Colonic mucosa (tissue), 4 donors: ENCODE data around the gene TRPM2. TPM values are rescaled to one million over a fixed set of nuclear protein-coding genes. Genes with fewer than 3 reads are reported as not detected.
"Not testable (repeated sequence)": the region's sequence is repeated elsewhere in the genome, so short reads cannot be mapped to it uniquely, and the experiment has no call there.

Experiments used
- DNase-seq: peaks from one replicate; pipeline ENCODE4 v3.0.0-alpha.2; 2020
- H3K27ac ChIP-seq: fragments of 200-600 bp; one replicate; pipeline ENCODE4 v1.8.0; 2021
- H3K27me3 ChIP-seq: fragments of 200-600 bp; one replicate; pipeline ENCODE4 v1.8.0; 2021
- H3K36me3 ChIP-seq: fragments of 200-600 bp; one replicate; pipeline ENCODE4 v1.8.0; 2021
- H3K4me1 ChIP-seq: fragments of 200-600 bp; one replicate; pipeline ENCODE4 v1.8.0; 2021; ENCODE audit warnings: mild to moderate bottlenecking
- H3K4me3 ChIP-seq: fragments of 200-600 bp; one replicate; pipeline ENCODE4 v1.8.0; 2021
- H3K9ac ChIP-seq, 2 donors: one replicate each; pipeline ENCODE4 v1.7.0; 2013; ENCODE audit warnings: control low read depth in 2 of 2, low read depth in 2 of 2, low read length in 2 of 2
- H3K9me3 ChIP-seq: fragments of 200-600 bp; one replicate; pipeline ENCODE4 v1.8.0; 2021
- intact Hi-C: fragments of 100-400 bp; cut with DNase I; formaldehyde crosslinking; loops from one replicate; pipeline ENCODE4 v1.14.1; 2022
- total RNA-seq, 2 donors: library from RNA; stranded (reverse); fragmentation: NEBNext Ultra II Directional in 1 of 2; extraction: Animal tissue kit (Norgen Biotek cat#: 25700) in 1 of 2; gene quantifications; one replicate each; pipeline ENCODE4 v1.2.1, GENCODE V29; 2021
- TF ChIP-seq, protein P1 (sequence below): fragments of 200-600 bp; IDR thresholded peaks from one replicate; pipeline ENCODE4 v1.8.0; 2022; ENCODE audit warnings: antibody characterized with exemption, mild to moderate bottlenecking
- donor health status: healthy.
- donor health status: DM: no; HTN: no; CAD: no.
- donor health status: DM: no; HTN: no; CAD: no.

Gene TRPM2
- total RNA-seq, 2 donors from 2014 or later = 2.6 to 4.2 TPM

DNA sequence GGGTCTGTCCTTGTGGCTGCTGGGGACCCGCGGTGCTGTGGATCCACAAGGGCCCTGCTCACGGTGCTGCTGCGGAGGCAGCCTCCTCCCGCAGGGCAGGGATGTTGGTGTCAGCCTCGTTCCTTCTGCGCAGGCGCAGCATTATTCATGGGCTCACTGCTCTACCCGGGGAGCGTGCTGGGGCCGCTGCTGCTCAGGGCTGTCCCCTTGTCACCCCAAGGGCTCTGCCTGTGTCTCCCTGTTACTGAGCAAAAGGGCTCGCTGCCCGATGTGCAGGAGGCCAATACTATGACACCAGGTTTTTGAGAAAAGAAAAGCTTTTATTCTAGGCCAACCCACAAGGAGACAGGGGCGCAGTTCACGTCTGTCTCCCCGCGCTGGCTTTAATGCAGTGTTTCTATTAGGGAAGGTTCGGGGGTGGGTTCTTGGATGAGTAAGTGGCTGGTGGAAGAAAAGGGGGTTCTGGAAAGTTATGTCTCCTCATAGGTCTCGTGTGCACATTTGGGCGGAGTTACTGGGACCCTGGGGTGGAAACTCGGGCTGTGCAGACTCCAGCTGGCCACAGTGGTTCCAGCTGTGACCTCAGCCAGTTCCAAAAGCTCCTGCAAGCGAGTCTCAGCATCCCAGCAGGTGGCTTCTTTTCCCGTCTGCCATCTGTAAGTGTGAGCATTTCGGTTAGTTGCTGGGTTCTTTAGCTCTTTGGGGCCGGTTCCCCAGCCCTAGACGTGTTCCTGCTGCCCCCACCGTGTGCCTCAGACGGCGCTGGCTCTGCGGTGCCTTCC is 61.1 kb downstream of the TRPM2 start:
- no peak overlapping the region for H3K9ac ChIP-seq
- no peak overlapping the region for H3K27ac ChIP-seq
- TF ChIP-seq, protein P1, sequence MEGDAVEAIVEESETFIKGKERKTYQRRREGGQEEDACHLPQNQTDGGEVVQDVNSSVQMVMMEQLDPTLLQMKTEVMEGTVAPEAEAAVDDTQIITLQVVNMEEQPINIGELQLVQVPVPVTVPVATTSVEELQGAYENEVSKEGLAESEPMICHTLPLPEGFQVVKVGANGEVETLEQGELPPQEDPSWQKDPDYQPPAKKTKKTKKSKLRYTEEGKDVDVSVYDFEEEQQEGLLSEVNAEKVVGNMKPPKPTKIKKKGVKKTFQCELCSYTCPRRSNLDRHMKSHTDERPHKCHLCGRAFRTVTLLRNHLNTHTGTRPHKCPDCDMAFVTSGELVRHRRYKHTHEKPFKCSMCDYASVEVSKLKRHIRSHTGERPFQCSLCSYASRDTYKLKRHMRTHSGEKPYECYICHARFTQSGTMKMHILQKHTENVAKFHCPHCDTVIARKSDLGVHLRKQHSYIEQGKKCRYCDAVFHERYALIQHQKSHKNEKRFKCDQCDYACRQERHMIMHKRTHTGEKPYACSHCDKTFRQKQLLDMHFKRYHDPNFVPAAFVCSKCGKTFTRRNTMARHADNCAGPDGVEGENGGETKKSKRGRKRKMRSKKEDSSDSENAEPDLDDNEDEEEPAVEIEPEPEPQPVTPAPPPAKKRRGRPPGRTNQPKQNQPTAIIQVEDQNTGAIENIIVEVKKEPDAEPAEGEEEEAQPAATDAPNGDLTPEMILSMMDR = no peak
- no peaks in the 10 kb centered on the region for H3K36me3 ChIP-seq
- no peaks in the 10 kb centered on the region for H3K4me1 ChIP-seq
- H3K9me3 ChIP-seq = no peaks in the 10 kb centered on the region
- no peak for DNase-seq
- no peaks in the 10 kb centered on the region for H3K27me3 ChIP-seq
- no peak overlapping the region for H3K4me3 ChIP-seq
- intact Hi-C loops = no loop called here

DNA sequence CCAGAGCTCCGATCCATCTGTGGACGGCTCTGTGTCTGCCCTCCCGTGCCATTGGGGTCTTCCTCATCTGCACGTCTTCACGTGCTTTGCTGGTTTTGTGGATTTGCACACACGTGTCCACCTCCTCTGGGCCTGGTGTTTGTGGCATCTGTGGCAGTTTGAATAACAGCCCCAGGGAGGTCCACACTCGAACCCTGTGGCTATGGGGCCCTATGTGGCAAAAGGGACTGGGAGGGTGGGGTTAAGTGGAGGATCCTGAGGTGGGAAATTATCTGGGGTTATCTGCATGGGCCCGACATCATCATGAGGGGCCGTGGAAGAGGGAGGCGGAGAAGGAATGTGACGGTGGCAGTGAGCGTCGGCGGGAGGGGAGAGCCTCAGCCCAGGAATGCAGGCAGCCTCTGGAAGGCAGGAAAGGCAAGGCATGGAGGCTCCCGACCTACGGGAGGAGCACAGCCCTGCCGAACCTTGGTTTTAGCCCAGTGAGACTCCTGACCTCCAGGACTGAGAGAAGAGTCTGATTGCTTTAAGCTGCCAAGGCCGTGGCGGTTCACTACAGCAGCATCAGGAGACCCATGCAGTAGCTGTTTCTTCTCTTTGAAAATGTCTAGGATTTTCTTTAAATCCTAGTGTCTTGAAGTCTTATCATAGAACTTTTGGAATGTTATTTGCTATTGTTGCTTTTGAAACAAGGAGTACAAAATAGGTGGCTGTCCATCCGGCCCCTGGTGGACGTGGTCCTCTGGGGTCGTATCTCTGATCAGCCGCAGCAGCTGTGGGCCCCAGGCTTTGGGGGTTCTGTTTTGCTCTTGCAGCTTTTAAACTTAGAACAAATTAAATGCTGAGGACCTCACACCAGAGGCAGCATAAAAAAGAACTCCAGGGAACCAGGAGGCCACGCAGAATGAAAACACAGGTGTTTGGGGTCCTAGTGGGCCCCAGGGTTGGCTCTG is 61.9 kb downstream of the TRPM2 start:
- no peaks in the 10 kb centered on the region for H3K27me3 ChIP-seq
- no peak for DNase-seq
- intact Hi-C loops = no loop called here
- H3K27ac ChIP-seq = no peak overlapping the region
- H3K9ac ChIP-seq = no peak overlapping the region
- no peaks in the 10 kb centered on the region for H3K36me3 ChIP-seq
- no peaks in the 10 kb centered on the region for H3K9me3 ChIP-seq
- H3K4me1 ChIP-seq = no peaks in the 10 kb centered on the region
- TF ChIP-seq, protein P1 = no peak
- H3K4me3 ChIP-seq = no peak overlapping the region

DNA sequence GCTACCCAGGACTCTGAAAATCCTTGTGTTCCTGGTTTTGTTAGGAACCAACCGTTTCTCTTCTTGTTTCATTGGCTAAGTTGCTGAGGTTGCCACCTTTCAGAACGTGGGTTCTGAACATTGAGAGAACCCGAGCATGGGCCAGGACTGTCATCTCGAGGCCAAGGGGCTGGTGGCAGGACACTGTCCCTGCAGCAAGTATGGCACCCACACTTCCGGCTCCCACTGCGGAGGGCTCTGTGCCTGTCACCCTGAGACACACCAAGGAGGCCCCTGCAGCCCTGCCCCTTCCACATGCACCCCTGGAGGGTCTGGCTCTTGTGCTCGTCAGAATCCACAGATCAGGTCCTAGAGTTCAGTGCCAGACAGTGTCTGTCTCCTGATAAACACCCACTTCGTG is 62.8 kb downstream of the TRPM2 start:
- TF ChIP-seq, protein P1 = no peak
- intact Hi-C loops = no loop called here
- no peak for DNase-seq

DNA sequence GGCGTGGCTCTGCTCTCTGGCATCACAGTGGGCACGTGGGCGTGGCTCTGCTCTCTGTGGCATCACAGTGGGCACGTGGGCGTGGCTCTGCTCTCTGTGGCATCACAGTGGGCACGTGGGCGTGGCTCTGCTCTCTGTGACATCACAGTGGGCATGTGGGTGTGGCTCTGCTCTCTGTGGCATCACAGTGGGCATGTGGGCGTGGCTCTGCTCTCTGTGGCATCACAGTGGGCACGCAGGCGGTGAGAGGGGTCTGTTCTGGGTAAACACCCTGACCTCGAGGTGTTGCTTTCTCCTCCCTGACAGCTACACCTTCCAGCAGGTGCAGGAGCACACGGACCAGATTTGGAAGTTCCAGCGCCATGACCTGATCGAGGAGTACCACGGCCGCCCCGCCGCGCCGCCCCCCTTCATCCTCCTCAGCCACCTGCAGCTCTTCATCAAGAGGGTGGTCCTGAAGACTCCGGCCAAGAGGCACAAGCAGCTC is 64.2 kb downstream of the TRPM2 start:
- DNase-seq, intact Hi-C loops, H3K4me3 ChIP-seq, H3K36me3 ChIP-seq, H3K27me3 ChIP-seq, H3K27ac ChIP-seq, H3K9me3 ChIP-seq, H3K4me1 ChIP-seq, H3K9ac ChIP-seq: not testable (repeated sequence)

More for the DNA sequence above, 62.8 kb downstream of the TRPM2 start:
- no peak overlapping the region for H3K27ac ChIP-seq
- H3K4me1 ChIP-seq = no peaks in the 10 kb centered on the region
- H3K9me3 ChIP-seq = no peaks in the 10 kb centered on the region
- H3K4me3 ChIP-seq = no peak overlapping the region
- H3K27me3 ChIP-seq = no peaks in the 10 kb centered on the region
- no peaks in the 10 kb centered on the region for H3K36me3 ChIP-seq
- H3K9ac ChIP-seq = no peak overlapping the region

DNA sequence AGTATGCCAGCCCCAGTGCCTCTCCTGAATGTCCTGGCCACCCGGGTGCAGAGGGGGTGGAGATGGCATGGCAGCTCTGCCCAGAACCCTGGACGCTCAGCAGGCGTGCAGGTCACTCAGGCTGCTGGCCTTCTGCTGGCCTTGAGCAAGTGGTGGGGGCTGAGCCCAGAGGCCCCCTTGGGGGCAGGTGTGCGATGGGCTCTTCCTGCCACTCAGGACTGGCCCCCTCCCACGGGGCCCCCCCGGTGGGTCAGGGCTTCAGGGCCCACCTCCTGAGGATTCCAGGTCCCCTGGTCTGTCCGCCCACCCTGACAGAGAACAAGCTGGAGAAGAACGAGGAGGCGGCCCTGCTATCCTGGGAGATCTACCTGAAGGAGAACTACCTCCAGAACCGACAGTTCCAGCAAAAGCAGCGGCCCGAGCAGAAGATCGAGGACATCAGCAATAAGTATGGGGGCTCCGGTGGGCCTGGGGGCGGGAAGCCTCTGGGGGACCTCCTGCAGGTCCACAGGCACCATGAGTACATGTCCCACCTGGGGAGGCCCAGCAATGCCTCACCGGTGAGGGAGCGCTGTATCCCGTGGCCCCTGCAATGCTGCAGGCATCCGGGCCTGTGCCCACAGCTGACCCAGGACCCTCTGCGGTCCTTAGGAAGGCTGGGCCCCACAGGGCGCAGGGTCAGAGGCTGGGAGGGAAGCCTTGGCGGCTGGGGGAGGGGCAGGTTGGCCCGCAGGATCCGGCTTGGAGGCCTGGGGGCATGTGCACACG is 64.9 kb downstream of the TRPM2 start:
- Histone ChIP-seq H3K27ac (no peak overlapping the region), H3K36me3 (no peaks in the 10 kb centered on the region), H3K9me3 (no peaks in the 10 kb centered on the region), H3K4me3 (no peak overlapping the region), H3K9ac (no peak overlapping the region), H3K27me3 (no peaks in the 10 kb centered on the region), H3K4me1 (no peaks in the 10 kb centered on the region)
- TF ChIP-seq, protein P1 = no peak
- intact Hi-C loops = no loop called here
- DNase-seq = no peak
